H1 (cell line): ENCODE results near the gene PDZRN4. TPM values are rescaled to one million over a fixed set of nuclear protein-coding genes. Genes with fewer than 3 reads are reported as not detected.
A peak's percentile ranks its signal among the peaks of the same experiment; 100 is the strongest.

ENCODE experiments used
- CTCF ChIA-PET: fragments of 300-600 bp; sonication (Branson Sonifier 250); formaldehyde crosslinking; loops from one replicate; lab custom pipeline; 2021; ENCODE audit not compliant: partially characterized antibody; lab: Charles Lee
- POLR2A ChIA-PET: fragments of 300-600 bp; sonication (Branson Sonifier 250); formaldehyde crosslinking; loops from one replicate; lab custom pipeline; 2021; ENCODE audit warnings: inconsistent platforms; ENCODE audit not compliant: partially characterized antibody; lab: Charles Lee
- DNase-seq, 2 experiments: peaks; one replicate each; pipeline versions ENCODE4 v3.0.0 to v3.0.0-alpha.2; 2010 to 2022; ENCODE audit warnings: low spot score in 2 of 2, low read depth in 1 of 2, mixed read lengths in 1 of 2
- FAIRE-seq: peaks from 2 replicates; lab custom pipeline; 2011; peaks lifted over from hg19 to GRCh38; lab: Jason Lieb, UNC
- H2AFZ ChIP-seq: 2 replicates; pipeline ENCODE4 v1.8.1; 2012; ENCODE audit warnings: low read length, inconsistent platforms
- H2AK5ac ChIP-seq: 2 replicates; pipeline ENCODE4 v1.6.1; 2013; ENCODE audit warnings: low read depth, low read length
- H2BK120ac ChIP-seq: replicated peaks from 2 replicates; pipeline ENCODE3; 2013; ENCODE audit warnings: low read depth, low read length, inconsistent platforms
- H2BK12ac ChIP-seq: 2 replicates; pipeline ENCODE4 v1.6.1; 2013; ENCODE audit warnings: low read depth, low read length
- H2BK15ac ChIP-seq: 2 replicates; pipeline ENCODE4 v1.6.1; 2013; ENCODE audit warnings: low read length
- H2BK20ac ChIP-seq: 2 replicates; pipeline ENCODE4 v1.6.1; 2013; ENCODE audit warnings: low read length
- H2BK5ac ChIP-seq: 2 replicates; pipeline ENCODE4 v1.6.1; 2013; ENCODE audit warnings: low read depth, low read length
- H3K14ac ChIP-seq: 2 replicates; pipeline ENCODE4 v1.6.1; 2013; ENCODE audit warnings: inconsistent platforms; ENCODE audit not compliant: insufficient read length
- H3K18ac ChIP-seq: 2 replicates; pipeline ENCODE4 v1.6.1; 2013; ENCODE audit warnings: low read length; ENCODE audit errors: extremely low read depth
- H3K23ac ChIP-seq: 2 replicates; pipeline ENCODE4 v1.6.1; 2013; ENCODE audit warnings: inconsistent platforms; ENCODE audit not compliant: insufficient read length
- H3K23me2 ChIP-seq: 2 replicates; pipeline ENCODE4 v1.6.1; 2013; ENCODE audit warnings: low read depth, low read length
- H3K27ac ChIP-seq: 2 replicates; pipeline ENCODE4 v1.6.1; 2011; ENCODE audit warnings: low read depth, low read length, inconsistent platforms
- H3K27me3 ChIP-seq, 4 experiments: replicated peaks in 1 of 4; 1 replicate in 1 of 4; 2 replicates in 3 of 4; pipeline versions ENCODE4 v1.6.1 to v1.8.1; 2011 to 2013; ENCODE audit warnings: low read length in 3 of 4, mild to moderate bottlenecking in 3 of 4, inconsistent platforms in 2 of 4, mixed read lengths in 2 of 4, moderate library complexity in 1 of 4; ENCODE audit not compliant: control insufficient read depth in 3 of 4, insufficient read depth in 3 of 4; ENCODE audit errors: extremely low read depth in 1 of 4
- H3K36me3 ChIP-seq, 4 experiments: 2 replicates each; pipeline versions ENCODE4 v1.6.1 to v1.8.1; 2011 to 2013; ENCODE audit warnings: mild to moderate bottlenecking in 4 of 4, low read length in 3 of 4, moderate library complexity in 2 of 4, control low read depth in 1 of 4, inconsistent platforms in 1 of 4; ENCODE audit not compliant: insufficient read depth in 4 of 4, control insufficient read depth in 2 of 4
- H3K4ac ChIP-seq: replicated peaks from 2 replicates; pipeline ENCODE3; 2013; ENCODE audit warnings: low read length, low read depth, mixed read lengths, inconsistent platforms; ENCODE audit not compliant: insufficient read length
- H3K4me1 ChIP-seq, 4 experiments: replicated peaks in 1 of 4; 1 replicate in 1 of 4; 2 replicates in 3 of 4; pipeline versions ENCODE4 v1.6.1 to v1.8.1; 2011 to 2013; ENCODE audit warnings: low read length in 3 of 4, inconsistent platforms in 2 of 4, mixed read lengths in 1 of 4; ENCODE audit not compliant: insufficient read depth in 4 of 4, control insufficient read depth in 3 of 4
- H3K4me2 ChIP-seq, 2 experiments: 2 replicates each; pipeline versions ENCODE4 v1.6.1 to v1.8.1; 2011 to 2013; ENCODE audit warnings: low read depth in 2 of 2, low read length in 2 of 2, control low read depth in 1 of 2, inconsistent platforms in 1 of 2, mild to moderate bottlenecking in 1 of 2; ENCODE audit not compliant: insufficient read depth in 1 of 2
- H3K4me3 ChIP-seq, 4 experiments: fragments of 200-600, 300-600 bp in 1 of 4; sonication (generic), shearing (Covaris generic), sonication (Bioruptor Twin) in 1 of 4; 2 replicates each; pipeline versions ENCODE4 v1.5.1 to v1.8.1; 2011 to 2016; ENCODE audit warnings: low read length in 4 of 4, low read depth in 3 of 4, control low read depth in 2 of 4, inconsistent platforms in 2 of 4, mild to moderate bottlenecking in 2 of 4, mixed read lengths in 1 of 4, moderate library complexity in 1 of 4; ENCODE audit not compliant: insufficient read depth in 2 of 4; ENCODE audit errors: extremely low read depth in 1 of 4
- H3K56ac ChIP-seq: replicated peaks from 2 replicates; pipeline ENCODE3; 2013; ENCODE audit warnings: low read depth, mild to moderate bottlenecking, mixed read lengths, low read length, inconsistent platforms; ENCODE audit not compliant: insufficient read length
- H3K79me1 ChIP-seq: 2 replicates; pipeline ENCODE4 v1.6.1; 2013; ENCODE audit warnings: low read depth, low read length, control low read depth
- H3K79me2 ChIP-seq, 2 experiments: 2 replicates each; pipeline versions ENCODE4 v1.6.1 to v1.8.1; 2012 to 2013; ENCODE audit warnings: low read length in 2 of 2, mild to moderate bottlenecking in 2 of 2, inconsistent platforms in 1 of 2; ENCODE audit not compliant: insufficient read depth in 2 of 2, control insufficient read depth in 1 of 2
- H3K9ac ChIP-seq, 4 experiments: replicated peaks in 1 of 4; 1 replicate in 1 of 4; 2 replicates in 3 of 4; pipeline versions ENCODE4 v1.6.1 to v1.8.1; 2011 to 2013; ENCODE audit warnings: low read depth in 3 of 4, low read length in 3 of 4, control low read depth in 2 of 4, mild to moderate bottlenecking in 2 of 4, moderate library complexity in 2 of 4, inconsistent platforms in 1 of 4; ENCODE audit errors: extremely low read depth in 1 of 4
- H3K9me3 ChIP-seq, 2 experiments: 2 replicates each; pipeline versions ENCODE4 v1.6.1 to v1.8.1; 2012 to 2013; ENCODE audit warnings: mild to moderate bottlenecking in 2 of 2, moderate library complexity in 2 of 2, control low read depth in 1 of 2, inconsistent platforms in 1 of 2, low read depth in 1 of 2, low read length in 1 of 2, mixed read lengths in 1 of 2; ENCODE audit not compliant: insufficient read depth in 2 of 2
- H4K20me1 ChIP-seq, 2 experiments: replicated peaks in 1 of 2; 2 replicates each; pipeline versions ENCODE3 to v1.8.1; 2011 to 2013; ENCODE audit warnings: inconsistent platforms in 2 of 2, low read length in 2 of 2, mild to moderate bottlenecking in 1 of 2; ENCODE audit not compliant: insufficient read depth in 2 of 2, control insufficient read depth in 1 of 2
- H4K5ac ChIP-seq: 2 replicates; pipeline ENCODE4 v1.6.1; 2013; ENCODE audit warnings: low read length, low read depth, mixed read lengths, inconsistent platforms; ENCODE audit not compliant: insufficient read length
- H4K8ac ChIP-seq: 2 replicates; pipeline ENCODE4 v1.8.0; 2013; ENCODE audit warnings: mild to moderate bottlenecking, moderate library complexity, low read length, inconsistent platforms; ENCODE audit not compliant: insufficient read depth; ENCODE audit errors: extremely low read depth
- H4K91ac ChIP-seq: replicated peaks from 2 replicates; pipeline ENCODE3; 2013; ENCODE audit warnings: low read length, mixed read lengths, inconsistent platforms; ENCODE audit not compliant: insufficient read length
- CHD1 ChIP-seq: IDR thresholded peaks from 2 replicates; pipeline ENCODE4 v1.6.1; 2012; ENCODE audit warnings: low read depth, low read length, improper control_type of control experiment
- KDM4A ChIP-seq: IDR thresholded peaks from one replicate; pipeline ENCODE4 v1.7.1; 2012; ENCODE audit warnings: low read depth, mild to moderate bottlenecking, moderate library complexity, low read length, inconsistent platforms; ENCODE audit not compliant: severe bottlenecking
- PHF8 ChIP-seq: fragments of 200-600 bp; sonication (generic); conservative IDR thresholded peaks from 2 replicates; pipeline ENCODE4 v1.7.1; 2012; ENCODE audit warnings: low read depth, mild to moderate bottlenecking, inconsistent platforms, low read length, moderate library complexity
- WGBS, 2 experiments: shearing (Covaris generic) in 1 of 2; methylation state at CpG; one replicate each; pipeline versions ENCODE4 v1.1.6 to v1.1.7; 2013 to 2015; ENCODE audit warnings: low lambda C conversion rate in 2 of 2, mixed read lengths in 2 of 2, inconsistent platforms in 1 of 2, low coverage in 1 of 2, missing lambda C conversion rate in 1 of 2; ENCODE audit not compliant: insufficient replicate concordance in 2 of 2, insufficient coverage in 1 of 2, insufficient read length in 1 of 2; ENCODE audit errors: extremely low coverage in 1 of 2, missing lambda C conversion rate in 1 of 2; 5-methylcytosine and 5-hydroxymethylcytosine counted together
- polyA plus RNA-seq, 7 experiments: library from polyadenylated mRNA; depleted of rRNA in 3 of 7; stranded (reverse) in 5 of 7; unstranded in 2 of 7; fragments of >200 nt in 5 of 7; fragments of 200-250 nt in 2 of 7; gene quantifications; 1 replicate in 5 of 7; 2 replicates in 1 of 7; 4 replicates in 1 of 7; pipeline versions ENCODE4 v1.2.1 to v1.2.3, GENCODE V29; 2011 to 2013; ENCODE audit warnings: missing spikeins in 2 of 7, mixed read lengths in 2 of 7
- total RNA-seq: library from RNA; stranded (reverse); fragmentation: NEBNext Ultra II Directional; extraction: Animal tissue kit (Norgen Biotek cat#: 25700); gene quantifications from 2 replicates; pipeline ENCODE4 v1.2.1, GENCODE V29; 2021

The PDZRN4 gene
- total and polyA plus RNA-seq, 2 of the 8 experiments (the other 6 are each of a cell fraction or from before 2014, with no cell fraction given), result not detected

GRCh38 chr12:41418586-41418985 lies 230.5 kb downstream of the PDZRN4 start:
- DNase-seq, result no peak
- Histone ChIP-seq H3K23me2 (no peaks in the 10 kb centered on the region; the same call in 1 of the 2 replicates), H2BK120ac (no peak overlapping the region), H2BK12ac (peak overlapping the region; percentile 61; the same call in 1 of the 2 replicates), H4K91ac (no peak overlapping the region), H4K20me1 (no peaks in the 10 kb centered on the region), H3K9me3 (no peaks in the 10 kb centered on the region), H3K4me3 (no peak overlapping the region), H3K23ac (no peak overlapping the region), H3K56ac (no peak overlapping the region), H4K8ac (no peak overlapping the region), H3K4me1 (peaks cover 2 to 12% (median 10%) of the 10 kb centered on the region in 4 experiments; a peak in 4 of 7 replicates), H2AFZ (peak overlapping the region; percentile 55), H4K5ac (no peak overlapping the region), H3K27me3 (no peaks in the 10 kb centered on the region), H2AK5ac (no peak overlapping the region), H2BK15ac (no peak overlapping the region), H3K4ac (no peak overlapping the region), H3K79me1 (no peaks in the 10 kb centered on the region), H3K79me2 (no peaks in the 10 kb centered on the region), H3K14ac (no peak overlapping the region), H3K36me3 (no peaks in the 10 kb centered on the region), H3K18ac (no peak overlapping the region), H2BK5ac (no peak overlapping the region), H3K4me2 (peak overlapping the region in 1 of 2 experiments; percentile 46; a peak in 2 of 4 replicates), H3K27ac (no peak overlapping the region), H3K9ac (no peak overlapping the region), H2BK20ac (no peak overlapping the region)
- TF ChIP-seq CHD1, result no peak
- no peak for TF ChIP-seq PHF8
- no peak for TF ChIP-seq KDM4A
- WGBS, 2 experiments, result 79% methylated on average over 3 of the region's 3 CpGs; no CpG with 5 or more reads in 1 of the 2 experiments
- FAIRE-seq, result peak; percentile 24
- POLR2A ChIA-PET, result no interaction called here
- CTCF ChIA-PET, result interaction anchor here (0.6 to 2.3 kb wide), 2 partner anchors 51 to 71 kb away, joined by 5 read pairs; no protein-coding TSS in a partner anchor
